Subcutaneous adipose tissue (tissue), 4 donors: Measurements from ENCODE around the gene OSBP. TPM values are rescaled to one million over a fixed set of nuclear protein-coding genes. Genes with fewer than 3 reads are reported as not detected.

Experiments used
- CTCF ChIP-seq: fragments of 450-650 bp; IDR thresholded peaks from one replicate; pipeline ENCODE4 v1.5.1; 2016; ENCODE audit warnings: low read depth, mild to moderate bottlenecking, control low read depth, antibody characterized with exemption, moderate library complexity
- total RNA-seq, 4 donors: library from RNA; depleted of rRNA; stranded (reverse); fragments of >200 nt; gene quantifications; one replicate each; pipeline ENCODE4 v1.1.0, GENCODE V29; 2016

The OSBP gene
- total RNA-seq, 4 donors from 2014 or later: 43.5 to 54.1 (median 48.1) TPM

GRCh38 chr11:59575505-59575904, 40.1 kb downstream of the OSBP start:
- TF ChIP-seq CTCF: no peak

GRCh38 chr11:59574932-59575502, 40.6 kb downstream of the OSBP start:
- no peak for TF ChIP-seq CTCF

GRCh38 chr11:59574467-59574866, 41.1 kb downstream of the OSBP start:
- no peak for TF ChIP-seq CTCF

GRCh38 chr11:59573216-59573615, 42.4 kb downstream of the OSBP start:
- no peak for TF ChIP-seq CTCF

- no peak for TF ChIP-seq CTCF
Observed at GRCh38 chr11:59572091-59572490, 43.5 kb downstream of the OSBP start.

GRCh38 chr11:59562292-59562691, 53.3 kb downstream of the OSBP start:
- TF ChIP-seq CTCF: no peak

- TF ChIP-seq CTCF: no peak
Observed at GRCh38 chr11:59560702-59561473, 54.7 kb downstream of the OSBP start.
